Left renal cortex interstitium (tissue), 4 donors: Measurements from ENCODE around the gene CCT3. TPM values are rescaled to one million over a fixed set of nuclear protein-coding genes. Genes with fewer than 3 reads are reported as not detected.
A peak's percentile ranks its signal among the peaks of the same experiment; 100 is the strongest.

ENCODE experiments used
- DNase-seq, 4 donors: peaks; one replicate each; pipeline ENCODE4 v3.0.0-alpha.2; 2013; ENCODE audit warnings: low read depth in 4 of 4, low spot score in 2 of 4, missing footprints in 1 of 4
- polyA plus RNA-seq, 4 donors: library from polyadenylated mRNA; unstranded; fragments of 120-200 nt; gene quantifications; one replicate each; pipeline ENCODE4 v1.2.1, GENCODE V29; 2013; ENCODE audit not compliant: insufficient read length in 4 of 4

The CCT3 gene
- polyA plus RNA-seq, 4 donors, result 313 to 386 (median 330) TPM

DNA sequence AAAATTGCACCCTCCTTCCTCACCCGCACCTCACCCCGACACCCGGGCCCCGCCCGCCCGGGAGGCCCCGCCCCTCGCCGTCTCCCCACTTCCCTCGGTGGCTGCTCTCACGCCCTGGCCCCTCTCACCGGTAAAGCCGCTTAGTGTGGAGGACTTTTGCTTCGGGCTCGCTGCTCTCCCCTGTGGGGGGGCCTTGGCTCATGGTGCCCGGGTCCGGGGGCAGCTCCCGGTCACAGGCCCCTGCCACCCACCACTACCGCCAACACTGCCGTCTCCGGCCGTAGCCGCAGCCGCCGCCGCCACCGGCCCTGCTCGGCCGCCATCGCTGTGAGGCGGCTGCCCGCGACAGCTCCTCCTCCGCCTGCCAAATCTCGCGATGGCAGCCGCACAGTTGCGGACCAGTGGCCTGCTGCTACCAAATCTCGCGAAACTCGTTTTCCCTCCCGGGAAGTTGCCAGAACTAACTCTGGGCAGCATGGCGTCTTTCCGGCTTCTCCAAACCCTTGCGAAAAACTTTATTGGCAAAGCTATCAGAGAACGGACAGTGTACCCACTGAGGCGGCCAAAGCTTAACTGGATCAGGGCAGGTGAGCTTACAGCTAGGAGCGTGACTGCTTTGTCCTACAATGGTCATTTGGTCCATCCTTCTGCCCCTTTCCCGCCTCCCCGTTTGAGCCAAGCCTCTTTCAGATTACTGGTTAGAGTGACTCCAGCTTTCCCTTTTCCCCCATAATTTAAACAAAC lies 55.4 kb downstream of the CCT3 start, which contains the start of gene SMG5:
TSS of gene SMG5 (minus strand) at position 347 of the 744 bp plus-strand sequence. CDS start at position 202, 145 bp downstream.
- DNase-seq, result peak; percentile 90 to 98 (median 96)

DNA sequence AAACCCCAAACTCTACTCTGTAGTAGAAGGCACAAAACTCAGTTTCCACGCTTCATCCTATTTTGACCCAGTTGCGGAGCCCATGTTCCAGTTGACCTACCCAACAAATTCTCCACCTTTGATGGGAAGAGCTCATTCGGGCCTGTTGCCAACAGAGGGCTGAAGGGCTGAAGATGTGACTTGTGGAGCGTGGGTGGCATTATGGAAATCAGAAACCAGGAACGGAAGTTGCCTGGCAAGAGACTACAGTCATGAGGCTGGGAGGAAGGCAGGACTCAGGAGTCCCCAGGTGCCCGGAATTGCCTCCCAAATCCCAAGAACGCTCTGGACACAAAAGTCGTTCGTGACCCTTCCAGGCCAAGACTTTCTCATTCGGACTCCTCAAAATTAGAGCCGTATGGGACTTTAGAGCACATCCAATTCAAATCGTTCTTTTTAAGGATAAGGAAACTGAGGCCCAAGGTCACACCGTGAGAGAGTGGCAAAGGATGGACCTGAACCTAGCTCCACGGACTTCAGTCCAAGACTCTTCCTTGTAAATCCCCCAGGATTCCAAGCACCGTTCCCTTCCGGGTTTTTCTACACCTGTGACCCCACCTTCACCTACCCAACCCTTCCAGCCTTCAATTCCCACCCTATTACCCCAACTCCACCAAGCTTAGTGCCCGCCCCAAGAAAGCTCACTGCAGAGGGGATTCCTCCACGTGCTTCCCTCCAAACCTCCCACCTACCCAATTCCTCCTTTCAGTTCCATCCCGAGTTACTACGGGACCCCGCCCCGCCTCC lies 56.2 kb downstream of the CCT3 start:
- DNase-seq, result no peak

DNA sequence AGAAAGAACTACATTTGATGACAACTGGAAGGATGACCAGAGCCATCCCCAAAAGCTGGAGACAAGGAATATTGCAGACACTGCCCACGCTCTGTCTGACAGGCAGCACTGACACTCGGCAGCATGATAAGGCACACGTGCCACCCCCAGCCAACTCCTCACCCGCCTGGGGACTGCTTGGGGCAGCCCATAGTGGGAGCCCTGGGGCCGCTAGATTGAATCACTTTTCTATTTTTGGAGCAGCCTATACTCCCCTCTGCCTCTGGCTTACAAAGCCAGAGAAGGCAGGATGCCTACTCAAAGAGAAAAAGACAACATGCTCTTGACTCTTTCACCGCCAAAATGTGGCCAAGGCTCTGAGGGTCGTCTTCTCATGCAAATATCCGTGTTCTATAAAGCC lies 56.8 kb downstream of the CCT3 start:
- DNase-seq, result no peak

DNA sequence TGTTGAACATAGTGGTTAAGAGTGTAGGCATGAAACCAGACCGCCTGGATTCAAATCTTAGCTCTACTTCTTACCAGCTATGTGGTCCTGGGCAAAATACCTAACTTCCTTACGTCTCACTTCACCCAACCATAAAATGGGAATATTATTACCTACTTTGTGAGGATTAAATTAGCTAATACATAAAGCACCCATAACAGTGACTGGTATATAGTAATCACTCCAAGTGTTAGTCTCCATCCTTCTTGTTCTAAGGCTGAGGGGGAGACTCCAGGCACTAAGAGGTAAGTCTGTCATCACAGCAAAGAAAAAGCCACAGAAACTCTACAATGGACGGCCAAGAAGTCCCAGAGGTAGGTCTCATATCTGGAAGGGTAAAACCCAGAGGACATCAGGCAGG lies 58.3 kb downstream of the CCT3 start:
- no peak for DNase-seq

DNA sequence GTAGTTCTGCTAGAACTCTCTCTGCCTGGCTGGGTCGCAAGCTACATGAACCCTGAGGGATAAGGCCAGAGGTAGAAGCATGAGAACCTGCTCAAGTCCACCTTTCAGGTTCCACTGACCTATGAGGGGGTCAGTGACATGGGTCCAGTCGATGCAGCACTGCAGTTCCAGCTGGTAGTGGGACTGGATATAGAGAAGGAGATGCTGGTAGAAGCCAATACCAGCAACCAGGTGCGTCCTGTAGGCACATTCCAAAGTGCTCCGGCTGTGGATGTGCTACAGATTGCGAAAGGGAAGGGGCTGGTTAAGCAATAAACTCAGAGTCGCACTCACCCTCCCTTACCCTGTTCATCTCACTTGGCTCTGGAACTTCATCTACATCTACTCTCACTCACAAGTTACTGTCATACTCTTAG lies 61.1 kb downstream of the CCT3 start:
- DNase-seq, result no peak

DNA sequence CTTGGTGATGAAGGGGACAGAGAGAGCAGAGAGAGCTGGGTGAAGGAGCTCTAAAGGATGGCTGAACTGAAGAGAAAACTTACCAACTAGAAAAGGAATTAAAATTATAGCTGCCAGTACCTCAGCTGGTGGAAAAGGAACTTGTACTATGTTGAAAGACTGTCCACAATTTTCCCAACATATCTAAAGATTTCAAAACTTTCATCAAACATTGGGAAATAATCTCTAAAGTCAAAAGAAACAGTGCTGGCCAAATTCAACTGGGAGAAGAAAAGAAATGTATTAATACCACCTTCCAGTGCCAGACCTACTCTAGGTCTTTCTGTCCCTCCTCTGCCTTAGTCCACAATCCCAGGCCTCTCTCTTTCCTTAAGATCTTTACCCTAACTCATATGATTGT lies 61.6 kb downstream of the CCT3 start:
- DNase-seq, result no peak

DNA sequence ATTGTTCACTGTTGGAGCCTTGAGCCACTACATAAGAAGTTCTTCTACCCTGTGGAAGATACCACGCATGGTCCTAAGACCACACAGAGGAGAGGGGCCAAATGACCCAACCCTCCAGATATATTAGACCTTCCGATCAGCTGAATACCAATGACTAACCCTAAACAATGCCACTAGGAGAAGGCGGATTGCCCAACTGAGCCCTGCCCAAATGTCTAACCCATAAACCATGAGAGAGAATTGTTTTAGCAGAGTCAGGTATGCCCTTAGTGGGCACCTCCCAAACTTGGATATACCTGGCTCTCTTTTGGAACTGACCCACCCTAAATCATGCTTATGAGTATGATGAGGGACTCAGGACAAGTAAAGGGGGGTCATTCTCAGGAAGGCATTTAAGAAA lies 67.8 kb downstream of the CCT3 start:
- DNase-seq, result no peak

DNA sequence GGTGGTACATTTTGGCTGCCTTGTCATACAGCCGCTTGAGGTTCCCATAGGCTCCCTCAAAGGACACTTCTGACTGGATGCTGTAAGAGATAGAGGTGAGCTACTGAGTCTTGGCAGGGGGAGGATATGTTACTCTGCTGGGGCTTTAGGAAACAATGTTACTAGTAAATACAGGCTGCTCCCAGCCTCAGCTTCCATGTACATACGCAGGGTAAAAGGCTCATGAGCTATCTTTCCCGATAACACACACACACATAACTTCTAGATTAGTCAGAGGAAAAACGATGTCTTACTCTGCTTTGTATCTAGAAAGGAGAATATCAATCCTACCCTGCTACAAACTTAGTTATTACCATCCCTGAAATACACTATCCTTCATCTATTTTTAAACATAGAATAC lies 69.8 kb downstream of the CCT3 start:
- no peak for DNase-seq

DNA sequence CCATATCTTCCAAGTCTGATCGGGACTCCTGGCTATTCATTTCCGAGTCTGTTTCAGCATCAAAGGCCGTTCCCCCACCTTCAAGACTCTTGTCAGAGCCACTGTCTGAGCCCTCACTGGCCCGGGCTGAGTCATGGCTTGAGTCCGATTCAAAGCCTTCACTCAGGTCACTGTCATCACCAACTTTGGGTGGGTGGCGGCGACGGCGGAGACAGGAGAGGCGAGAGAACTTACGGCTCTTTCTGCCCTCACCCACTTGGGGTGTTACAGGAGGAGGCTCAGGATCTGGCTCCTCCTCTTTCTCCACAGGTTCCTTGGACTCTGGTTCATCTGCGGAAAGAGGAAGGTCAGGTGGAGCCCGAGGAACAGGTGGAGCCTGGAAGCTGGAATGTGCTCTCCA lies 72.0 kb downstream of the CCT3 start:
- DNase-seq, result no peak

DNA sequence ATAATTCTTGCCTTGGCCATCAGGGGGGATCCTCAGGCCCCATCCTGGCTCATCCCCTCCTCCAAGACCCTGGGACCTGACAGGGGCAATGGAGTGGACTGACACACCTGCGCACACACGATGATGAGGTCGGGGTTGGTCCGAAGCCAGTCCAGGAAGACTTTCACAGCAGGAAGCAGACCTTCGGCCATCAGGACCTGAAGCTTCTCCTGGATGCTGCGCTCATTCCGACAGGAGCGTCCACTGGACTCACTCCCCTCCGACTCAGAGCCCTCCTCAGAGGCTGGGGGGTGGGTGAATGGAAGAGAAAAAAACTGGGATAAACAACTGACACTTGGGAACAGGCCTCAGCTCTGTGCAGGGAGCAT lies 74.8 kb downstream of the CCT3 start:
- no peak for DNase-seq

DNA sequence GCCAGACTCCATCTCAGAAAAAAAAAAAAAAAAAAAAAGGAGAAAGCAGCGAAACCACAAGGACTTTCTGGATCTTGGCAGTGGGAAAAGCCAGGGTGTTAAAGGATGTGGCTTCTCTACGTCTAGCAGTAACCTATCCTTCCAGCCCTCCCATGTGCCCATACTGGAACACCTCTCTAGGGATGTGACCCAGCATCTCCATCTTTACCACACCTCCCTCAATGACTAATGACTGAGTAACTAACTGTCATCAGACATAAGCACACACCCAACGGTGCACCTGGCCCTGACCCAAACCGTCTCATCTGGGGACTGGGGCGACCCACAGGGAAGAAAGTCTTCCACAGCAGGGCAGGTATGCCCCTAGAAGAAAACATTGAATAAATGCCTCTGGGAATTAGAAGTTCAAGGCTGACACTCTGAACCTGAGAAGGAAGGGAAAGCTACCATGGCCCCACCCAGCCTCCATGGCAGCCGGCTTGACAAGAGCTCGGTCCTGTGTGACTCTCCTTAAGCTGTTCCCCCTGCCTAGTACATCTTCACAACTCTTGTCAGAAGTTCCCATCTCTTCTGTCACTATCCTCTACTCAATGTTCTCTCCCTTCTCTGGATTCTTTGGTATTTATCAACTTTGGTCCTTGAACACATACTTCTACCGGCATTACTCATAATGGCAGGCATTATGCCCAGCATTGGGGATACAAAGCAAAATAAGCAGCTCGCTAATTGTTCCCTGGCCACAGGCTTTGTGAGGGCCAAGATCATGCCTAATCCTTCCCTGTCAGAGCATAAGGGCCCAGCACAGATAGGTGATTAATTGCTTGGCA lies 75.4 kb downstream of the CCT3 start:
- no peak for DNase-seq

DNA sequence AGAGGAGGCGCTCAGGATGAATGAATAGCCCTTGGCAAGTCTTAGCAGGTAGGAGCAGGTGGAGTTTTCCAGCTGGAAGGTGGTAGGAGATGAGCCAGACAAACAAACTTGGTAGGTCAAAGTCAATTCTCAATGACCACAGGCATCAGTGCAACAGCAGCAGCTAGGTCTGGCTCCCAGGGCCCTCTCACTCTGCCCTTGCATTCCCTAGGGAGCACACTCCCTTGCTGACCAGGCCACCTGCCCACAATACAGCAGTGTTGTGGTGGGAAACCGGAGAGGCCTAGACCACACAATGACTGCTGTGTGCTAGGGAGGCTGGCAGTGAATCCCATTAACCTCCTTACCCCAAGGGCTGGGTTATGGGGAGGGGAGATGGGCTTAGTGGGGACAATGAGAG lies 77.2 kb downstream of the CCT3 start:
- no peak for DNase-seq

DNA sequence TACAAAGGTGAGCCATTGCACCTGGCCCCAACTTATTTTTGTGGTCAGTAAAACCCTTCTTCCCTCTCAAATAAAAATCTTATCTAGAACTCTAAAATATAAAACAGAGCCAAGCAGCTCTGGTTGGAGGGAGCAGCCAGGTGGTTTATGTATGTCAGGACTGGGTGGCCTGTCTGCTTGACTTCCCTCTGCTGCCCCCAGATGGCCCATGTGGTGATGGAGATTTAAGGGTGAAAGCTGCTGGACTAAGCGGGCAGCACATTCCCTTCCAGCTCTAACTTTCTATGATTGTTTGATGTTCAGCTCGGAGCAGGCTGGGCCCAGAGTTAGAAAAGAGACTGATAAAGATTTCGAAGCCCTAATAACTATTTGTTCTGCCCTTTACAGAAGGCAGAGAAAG lies 78.3 kb downstream of the CCT3 start:
- no peak for DNase-seq

Other genes with a start within 250 kb of the CCT3 start
- gene LMNA, start 223.6 kb downstream of the CCT3 start, polyA plus RNA-seq, result 100 to 1,000 TPM in 3 of 4 donors, 10 to 100 TPM in 1; 81.2 to 114 (median 104) TPM
- 10 to 100 TPM; 18.3 to 24.5 (median 22.1) TPM for gene SEMA4A, start 184.7 kb downstream of the CCT3 start, polyA plus RNA-seq
- 10 to 100 TPM; 23.5 to 32.0 (median 28.6) TPM for gene SLC25A44, start 144.2 kb downstream of the CCT3 start, polyA plus RNA-seq
- 100 to 1,000 TPM in 2 of 4 donors, 10 to 100 TPM in 2; 78.4 to 103 (median 97.6) TPM for gene PMF1, start 125.3 kb downstream of the CCT3 start, polyA plus RNA-seq
- 1 to 10 TPM; 1.0 to 7.5 (median 4.3) TPM for gene BGLAP, start 96.1 kb downstream of the CCT3 start, polyA plus RNA-seq
- 1 to 10 TPM; 2.9 to 8.0 (median 4.9) TPM for gene PAQR6, start 90.2 kb downstream of the CCT3 start, polyA plus RNA-seq
- gene SMG5, start 55.5 kb downstream of the CCT3 start, polyA plus RNA-seq, result 10 to 100 TPM; 54.5 to 76.2 (median 62.1) TPM
- 1 to 10 TPM; 4.8 to 8.2 (median 7.0) TPM for gene TMEM79, start 54.0 kb downstream of the CCT3 start, polyA plus RNA-seq
- 10 to 100 TPM; 54.6 to 73.3 (median 65.4) TPM for gene GLMP, start 42.6 kb downstream of the CCT3 start, polyA plus RNA-seq
- not detected for gene VHLL, start 39.0 kb downstream of the CCT3 start, polyA plus RNA-seq
- gene TSACC, start 234 bp upstream of the CCT3 start, polyA plus RNA-seq, result 1 to 10 TPM in 3 of 4 donors, under 1 TPM in 1; 0.57 to 2.3 (median 1.6) TPM
- 10 to 100 TPM in 3 of 4 donors, 1 to 10 TPM in 1; 8.0 to 24.3 (median 17.0) TPM for gene RHBG, start 30.9 kb upstream of the CCT3 start, polyA plus RNA-seq
- gene MEF2D, start 162.5 kb upstream of the CCT3 start, polyA plus RNA-seq, result 10 to 100 TPM; 20.8 to 32.8 (median 24.3) TPM
- gene IQGAP3, start 234.3 kb upstream of the CCT3 start, polyA plus RNA-seq, result 10 to 100 TPM in 3 of 4 donors, 1 to 10 TPM in 1; 9.6 to 18.8 (median 14.6) TPM
- 1 to 10 TPM in 3 of 4 donors, under 1 TPM in 1; 0.97 to 2.3 (median 1.4) TPM for gene TTC24, start 241.4 kb upstream of the CCT3 start, polyA plus RNA-seq